Breast epithelium (tissue), 4 donors: Measurements from ENCODE around the gene SH3BP1. TPM values are rescaled to one million over a fixed set of nuclear protein-coding genes. Genes with fewer than 3 reads are reported as not detected.

ENCODE experiments used
- DNase-seq, 2 donors: peaks; one replicate each; pipeline ENCODE4 v3.0.0-alpha.2; 2019; ENCODE audit warnings: low spot score in 2 of 2
- H3K27ac ChIP-seq, 2 donors: fragments of 200-600 bp; sonication (generic) in 1 of 2; one replicate each; pipeline ENCODE4 v1.5.1; 2016 to 2019; ENCODE audit warnings: mild to moderate bottlenecking in 1 of 2
- H3K27me3 ChIP-seq, 2 donors: fragments of 200-600 bp; sonication (generic) in 1 of 2; one replicate each; pipeline versions ENCODE4 v1.5.1 to v1.6.0; 2017 to 2019; ENCODE audit warnings: control low read depth in 1 of 2, mild to moderate bottlenecking in 1 of 2
- H3K36me3 ChIP-seq: fragments of 200-600 bp; one replicate; pipeline ENCODE4 v1.5.1; 2019
- H3K4me1 ChIP-seq, 2 donors: fragments of 200-600 bp; sonication (generic); one replicate each; pipeline ENCODE4 v1.5.1; 2016 to 2019; ENCODE audit warnings: control low read depth in 1 of 2
- H3K4me3 ChIP-seq, 3 donors: fragments of 200-600 bp; sonication (generic); 1 replicate in 2 of 3; 2 replicates in 1 of 3; pipeline ENCODE4 v1.5.1; 2016 to 2019; ENCODE audit warnings: mild to moderate bottlenecking in 3 of 3, moderate library complexity in 2 of 3
- H3K9me3 ChIP-seq, 2 donors: fragments of 200-600 bp; sonication (generic) in 1 of 2; one replicate each; pipeline ENCODE4 v1.5.1; 2016 to 2019; ENCODE audit warnings: control low read depth in 1 of 2
- POLR2A ChIP-seq: fragments of 450-650 bp; IDR thresholded peaks from one replicate; pipeline ENCODE4 v1.6.1; 2016; ENCODE audit warnings: antibody characterized with exemption, mild to moderate bottlenecking, moderate library complexity
- POLR2AphosphoS5 ChIP-seq, 3 donors: sonication (generic); formaldehyde crosslinking; IDR thresholded peaks; one replicate each; pipeline ENCODE4 v1.6.1; 2017; ENCODE audit warnings: antibody characterized with exemption in 3 of 3
- intact Hi-C: fragments of 100-400 bp; cut with DNase I; formaldehyde crosslinking; loops from one replicate; pipeline ENCODE4 v1.15.1; 2023; ENCODE audit warnings: low total_unique reads
- total RNA-seq, 3 donors: library from RNA; depleted of rRNA; stranded (reverse); fragments of >200 nt; gene quantifications; one replicate each; pipeline ENCODE4 v1.1.0, GENCODE V29; 2016
- TF ChIP-seq, protein P1 (sequence below), 3 donors: fragments of 450-650 bp; IDR thresholded peaks; one replicate each; pipeline ENCODE4 v1.5.1; 2016 to 2017; ENCODE audit warnings: antibody characterized with exemption in 3 of 3, mild to moderate bottlenecking in 3 of 3, moderate library complexity in 3 of 3

SH3BP1 gene
- total RNA-seq, 3 donors from 2014 or later: 3.8 to 8.8 (median 7.3) TPM

DNA sequence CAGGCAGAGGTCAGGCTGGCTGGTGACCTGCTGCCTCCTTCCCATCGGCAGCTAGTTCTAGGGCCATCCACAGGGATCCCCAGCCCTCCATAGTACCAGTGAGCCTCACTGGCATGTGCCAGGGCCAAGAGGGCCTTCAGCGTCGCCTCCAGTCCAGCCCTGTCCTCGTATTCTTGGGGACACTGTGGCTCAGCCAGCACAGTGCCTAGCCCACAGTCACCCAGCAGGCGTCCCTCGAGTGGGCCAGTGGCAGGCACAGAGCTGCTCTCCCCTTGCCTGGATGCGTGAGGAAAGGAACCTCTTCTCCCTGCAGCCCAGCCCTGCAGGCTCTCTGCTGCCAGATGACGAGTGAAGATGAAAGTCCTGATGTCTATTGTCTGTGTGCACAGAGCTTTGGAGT is 10.6 kb upstream of the SH3BP1 start:
- Histone ChIP-seq H3K36me3 (no peaks in the 10 kb centered on the region), H3K4me1 (peaks cover 24 to 31% of the 10 kb centered on the region in 2 donors), H3K27me3 (no peaks in the 10 kb centered on the region), H3K4me3 (no peak overlapping the region), H3K27ac (no peak overlapping the region), H3K9me3 (no peaks in the 10 kb centered on the region)
- TF ChIP-seq POLR2AphosphoS5 (IDR thresholded peaks at IDR 0.05) (no peak), POLR2A (no peak)
- TF ChIP-seq, protein P1, sequence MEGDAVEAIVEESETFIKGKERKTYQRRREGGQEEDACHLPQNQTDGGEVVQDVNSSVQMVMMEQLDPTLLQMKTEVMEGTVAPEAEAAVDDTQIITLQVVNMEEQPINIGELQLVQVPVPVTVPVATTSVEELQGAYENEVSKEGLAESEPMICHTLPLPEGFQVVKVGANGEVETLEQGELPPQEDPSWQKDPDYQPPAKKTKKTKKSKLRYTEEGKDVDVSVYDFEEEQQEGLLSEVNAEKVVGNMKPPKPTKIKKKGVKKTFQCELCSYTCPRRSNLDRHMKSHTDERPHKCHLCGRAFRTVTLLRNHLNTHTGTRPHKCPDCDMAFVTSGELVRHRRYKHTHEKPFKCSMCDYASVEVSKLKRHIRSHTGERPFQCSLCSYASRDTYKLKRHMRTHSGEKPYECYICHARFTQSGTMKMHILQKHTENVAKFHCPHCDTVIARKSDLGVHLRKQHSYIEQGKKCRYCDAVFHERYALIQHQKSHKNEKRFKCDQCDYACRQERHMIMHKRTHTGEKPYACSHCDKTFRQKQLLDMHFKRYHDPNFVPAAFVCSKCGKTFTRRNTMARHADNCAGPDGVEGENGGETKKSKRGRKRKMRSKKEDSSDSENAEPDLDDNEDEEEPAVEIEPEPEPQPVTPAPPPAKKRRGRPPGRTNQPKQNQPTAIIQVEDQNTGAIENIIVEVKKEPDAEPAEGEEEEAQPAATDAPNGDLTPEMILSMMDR (IDR thresholded peaks at IDR 0.05): no peak
- DNase-seq: no peak
- intact Hi-C loops: no loop called here

DNA sequence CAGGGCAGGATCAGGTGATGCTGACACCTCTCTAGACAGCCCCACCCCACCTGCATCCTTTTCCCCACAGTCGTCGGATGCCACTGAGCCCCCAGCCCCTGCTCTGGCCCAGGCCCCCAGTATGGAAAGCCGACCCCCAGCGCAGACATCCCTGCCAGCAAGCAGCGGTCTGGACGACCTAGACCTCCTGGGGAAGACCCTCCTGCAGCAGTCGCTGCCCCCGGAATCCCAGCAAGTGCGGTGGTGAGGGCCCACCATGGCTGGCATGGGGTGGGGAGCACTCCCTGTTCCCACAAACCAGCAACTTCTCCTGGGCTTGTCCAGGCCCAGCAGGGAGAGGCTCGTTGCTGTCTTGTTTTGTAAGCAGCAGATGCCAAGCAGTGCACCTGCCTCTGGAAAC is 9.5 kb upstream of the SH3BP1 start:
- intact Hi-C loops: no loop called here
- Histone ChIP-seq H3K27me3 (no peaks in the 10 kb centered on the region), H3K9me3 (no peaks in the 10 kb centered on the region), H3K4me1 (peaks cover 28 to 31% of the 10 kb centered on the region in 2 donors), H3K27ac (no peak overlapping the region), H3K4me3 (no peak overlapping the region), H3K36me3 (no peaks in the 10 kb centered on the region)
- no peak for DNase-seq
- TF ChIP-seq POLR2AphosphoS5 (IDR thresholded peaks at IDR 0.05) (no peak), POLR2A (no peak)
- TF ChIP-seq, protein P1 (IDR thresholded peaks at IDR 0.05): no peak

DNA sequence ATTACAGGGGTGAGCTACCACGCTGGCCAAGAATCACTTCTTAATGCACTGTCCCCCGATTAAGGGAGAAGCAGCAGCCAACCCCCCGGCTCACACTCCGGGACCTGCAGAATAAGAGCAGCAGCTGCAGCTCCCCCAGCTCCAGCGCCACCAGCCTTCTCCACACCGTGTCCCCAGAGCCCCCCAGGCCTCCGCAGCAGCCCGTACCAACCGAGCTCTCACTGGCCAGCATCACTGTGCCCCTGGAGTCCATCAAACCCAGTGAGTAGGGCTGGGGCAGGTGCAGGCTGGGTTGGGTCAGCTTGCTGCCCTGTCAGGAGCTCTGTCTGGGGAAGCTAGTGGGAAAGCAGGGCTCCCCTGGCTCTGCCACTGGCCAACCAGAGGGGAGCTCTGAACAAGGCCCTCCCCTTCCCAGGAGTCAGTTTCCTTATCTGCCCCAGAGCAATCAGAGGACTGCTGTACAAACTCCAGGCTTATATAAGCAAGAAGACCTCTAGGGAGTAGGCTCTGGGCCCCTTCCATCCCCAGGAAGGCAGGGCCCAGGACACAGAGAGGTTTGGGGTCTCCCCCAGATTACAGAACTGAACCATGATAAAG is 8.5 kb upstream of the SH3BP1 start:
- no peaks in the 10 kb centered on the region for H3K27me3 ChIP-seq
- H3K4me3 ChIP-seq: no peak overlapping the region
- peak overlapping the region in 1 of 2 donors; percentile 90 for H3K27ac ChIP-seq
- peaks cover 24 to 31% of the 10 kb centered on the region in 2 donors for H3K4me1 ChIP-seq
- TF ChIP-seq, protein P1 (IDR thresholded peaks at IDR 0.05): no peak
- TF ChIP-seq POLR2A: no peak
- TF ChIP-seq POLR2AphosphoS5 (IDR thresholded peaks at IDR 0.05): no peak
- no peaks in the 10 kb centered on the region for H3K36me3 ChIP-seq
- DNase-seq: no peak
- no peaks in the 10 kb centered on the region for H3K9me3 ChIP-seq
- intact Hi-C loops: no loop called here

DNA sequence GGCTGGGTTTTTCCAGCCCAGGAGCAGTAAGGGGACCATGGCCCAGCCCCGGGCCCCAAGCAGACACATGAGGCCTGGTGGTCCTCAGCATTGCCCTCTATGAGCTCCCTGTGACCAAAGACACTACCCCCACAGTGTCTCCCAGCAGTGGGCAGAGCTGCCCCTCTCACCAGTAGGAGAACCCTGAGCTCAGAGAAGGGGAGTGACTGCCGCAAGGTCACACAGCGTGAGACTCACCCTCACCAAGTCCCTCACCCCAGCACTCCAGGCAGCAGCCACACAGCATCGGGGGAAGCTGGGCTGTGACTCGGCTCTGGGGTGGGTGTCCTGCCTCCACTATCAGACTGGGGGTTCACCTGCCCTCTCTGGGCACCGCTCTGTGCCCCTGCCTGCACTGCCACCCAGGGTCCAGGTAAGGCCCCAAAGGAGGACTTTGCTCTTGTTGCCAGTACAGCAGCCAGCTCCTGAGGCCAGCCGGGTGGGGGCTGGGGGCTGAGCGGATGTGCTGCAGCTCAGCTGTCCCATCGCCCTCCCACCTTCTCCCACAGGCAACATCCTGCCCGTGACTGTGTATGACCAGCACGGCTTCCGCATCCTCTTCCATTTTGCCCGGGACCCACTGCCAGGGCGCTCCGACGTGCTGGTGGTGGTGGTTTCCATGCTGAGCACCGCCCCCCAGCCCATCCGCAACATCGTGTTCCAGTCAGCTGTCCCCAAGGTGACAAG is 7.9 kb upstream of the SH3BP1 start:
- no peak for DNase-seq
- no peaks in the 10 kb centered on the region for H3K27me3 ChIP-seq
- intact Hi-C loops: no loop called here
- H3K4me1 ChIP-seq: peaks cover 17 to 24% of the 10 kb centered on the region in 2 donors
- H3K27ac ChIP-seq: peak overlapping the region in 1 of 2 donors; percentile 90
- H3K9me3 ChIP-seq: no peaks in the 10 kb centered on the region
- TF ChIP-seq POLR2A (no peak), POLR2AphosphoS5 (IDR thresholded peaks at IDR 0.05) (no peak)
- TF ChIP-seq, protein P1 (IDR thresholded peaks at IDR 0.05): no peak
- peak overlapping the region in 1 of 3 donors; percentile 25 for H3K4me3 ChIP-seq
- H3K36me3 ChIP-seq: no peaks in the 10 kb centered on the region
